ENCODE measurements around the gene PDSS2.

- no peak for TF ChIP-seq POLR2A (IDR thresholded peaks at IDR 0.05)
- TF ChIP-seq CTCF (IDR thresholded peaks at IDR 0.05) = no peak
Observed at GRCh38 chr6:107473660-107474059, 14.3 kb upstream of the PDSS2 start.

All from heart left ventricle (tissue), 13 donors.